ENCODE results near the gene CDC42BPA. TPM values are rescaled to one million over a fixed set of nuclear protein-coding genes. Genes with fewer than 3 reads are reported as not detected.
A peak's percentile ranks its signal among the peaks of the same experiment; 100 is the strongest.

Gene CDC42BPA
- total and polyA plus RNA-seq, 2 of the 8 experiments (the other 6 are each of a cell fraction or from before 2014, with no cell fraction given) = 7.1 to 28.5 TPM

- TF ChIP-seq, protein P1, sequence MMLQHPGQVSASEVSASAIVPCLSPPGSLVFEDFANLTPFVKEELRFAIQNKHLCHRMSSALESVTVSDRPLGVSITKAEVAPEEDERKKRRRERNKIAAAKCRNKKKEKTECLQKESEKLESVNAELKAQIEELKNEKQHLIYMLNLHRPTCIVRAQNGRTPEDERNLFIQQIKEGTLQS (IDR thresholded peaks at IDR 0.05; ENCODE audit: insufficient read depth, low read depth, low read length) = no peak
- TF ChIP-seq CBX8 (IDR thresholded peaks at IDR 0.05; ENCODE audit: borderline replicate concordance, low read depth, low read length) (no peak), SP1 (IDR thresholded peaks at IDR 0.05; ENCODE audit: low read depth, low read length) (no peak), JUN (IDR thresholded peaks at IDR 0.05; ENCODE audit: low read depth, low read length) (no peak), KDM4A (IDR thresholded peaks at IDR 0.05; ENCODE audit: low read depth, low read length, severe bottlenecking) (peak; percentile 23), EZH2 (IDR thresholded peaks at IDR 0.05; ENCODE audit: low read depth, low read length, severe bottlenecking) (no peak), BRCA1 (IDR thresholded peaks at IDR 0.05; ENCODE audit: low read depth, low read length) (no peak), CHD7 (IDR thresholded peaks at IDR 0.05; ENCODE audit: insufficient replicate concordance, low read length) (no peak), USF2 (IDR thresholded peaks at IDR 0.05; ENCODE audit: low read length) (no peak), TCF12 (IDR thresholded peaks at IDR 0.05; ENCODE audit: low read depth, low read length) (no peak)
These were observed 723 bp downstream of the CDC42BPA start (continued) for GRCh38 chr1:227317523-227318015.

Measured in H1 (cell line).